ENCODE measurements around the gene ROBO3.

DNA sequence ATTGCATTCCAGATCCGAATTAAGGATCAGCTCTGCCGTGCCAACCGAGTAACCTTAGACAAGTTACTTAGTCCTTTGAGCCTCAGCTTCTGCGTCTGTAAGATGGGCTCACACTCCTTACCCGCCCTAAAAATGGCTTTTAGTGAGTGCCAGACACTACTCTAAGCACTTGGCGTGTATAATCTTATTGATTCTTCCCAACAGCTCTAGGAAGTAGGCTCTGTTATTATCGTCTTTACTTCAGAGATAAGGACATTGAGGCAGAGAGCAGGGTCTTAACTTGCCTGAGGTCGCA lies 21.7 kb upstream of the ROBO3 start:
- TF ChIP-seq, protein P1, sequence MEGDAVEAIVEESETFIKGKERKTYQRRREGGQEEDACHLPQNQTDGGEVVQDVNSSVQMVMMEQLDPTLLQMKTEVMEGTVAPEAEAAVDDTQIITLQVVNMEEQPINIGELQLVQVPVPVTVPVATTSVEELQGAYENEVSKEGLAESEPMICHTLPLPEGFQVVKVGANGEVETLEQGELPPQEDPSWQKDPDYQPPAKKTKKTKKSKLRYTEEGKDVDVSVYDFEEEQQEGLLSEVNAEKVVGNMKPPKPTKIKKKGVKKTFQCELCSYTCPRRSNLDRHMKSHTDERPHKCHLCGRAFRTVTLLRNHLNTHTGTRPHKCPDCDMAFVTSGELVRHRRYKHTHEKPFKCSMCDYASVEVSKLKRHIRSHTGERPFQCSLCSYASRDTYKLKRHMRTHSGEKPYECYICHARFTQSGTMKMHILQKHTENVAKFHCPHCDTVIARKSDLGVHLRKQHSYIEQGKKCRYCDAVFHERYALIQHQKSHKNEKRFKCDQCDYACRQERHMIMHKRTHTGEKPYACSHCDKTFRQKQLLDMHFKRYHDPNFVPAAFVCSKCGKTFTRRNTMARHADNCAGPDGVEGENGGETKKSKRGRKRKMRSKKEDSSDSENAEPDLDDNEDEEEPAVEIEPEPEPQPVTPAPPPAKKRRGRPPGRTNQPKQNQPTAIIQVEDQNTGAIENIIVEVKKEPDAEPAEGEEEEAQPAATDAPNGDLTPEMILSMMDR (IDR thresholded peaks at IDR 0.05; ENCODE audit: low read length): no peak
- TF ChIP-seq EZH2 (IDR thresholded peaks at IDR 0.05; ENCODE audit: borderline replicate concordance, low read length): no peak

Measured in OCI-LY1 (cell line).